HG02884 (cell line): Measurements from ENCODE around the gene ZBTB32.

Source experiments
- ATAC-seq: cut with Tn5 transposase; IDR thresholded peaks from one replicate; pipeline ENCODE4 v1.9.1; 2021; ENCODE audit warnings: mild to moderate bottlenecking, moderate library complexity; ENCODE audit not compliant: unreplicated experiment

The ZBTB32 gene

GRCh38 chr19:35695895-35696422 lies 8.4 kb upstream of the ZBTB32 start:
- ATAC-seq = no peak

GRCh38 chr19:35696835-35697234 lies 7.5 kb upstream of the ZBTB32 start:
- no peak for ATAC-seq

- ATAC-seq = peak; percentile 87
Measured at GRCh38 chr19:35702223-35703012, 1.9 kb upstream of the ZBTB32 start.

- no peak for ATAC-seq
Measured at GRCh38 chr19:35703343-35703742, 1.0 kb upstream of the ZBTB32 start.

GRCh38 chr19:35708391-35708790 lies 4.0 kb downstream of the ZBTB32 start:
- no peak for ATAC-seq

GRCh38 chr19:35710784-35711723 lies 6.7 kb downstream of the ZBTB32 start:
- ATAC-seq = no peak

- no peak for ATAC-seq
Measured at GRCh38 chr19:35712567-35713505, 8.5 kb downstream of the ZBTB32 start.

GRCh38 chr19:35713506-35713850 lies 9.1 kb downstream of the ZBTB32 start:
- no peak for ATAC-seq

GRCh38 chr19:35713904-35714495 lies 9.6 kb downstream of the ZBTB32 start:
- ATAC-seq = no peak

GRCh38 chr19:35714601-35715354 lies 10.4 kb downstream of the ZBTB32 start:
- ATAC-seq = no peak

GRCh38 chr19:35715355-35715809 lies 11.0 kb downstream of the ZBTB32 start:
- ATAC-seq = no peak

- ATAC-seq = no peak
Measured at GRCh38 chr19:35715981-35716800, 11.8 kb downstream of the ZBTB32 start.

- peak; percentile 67 for ATAC-seq
Measured at GRCh38 chr19:35716801-35717664, 12.7 kb downstream of the ZBTB32 start.

- no peak for ATAC-seq
Measured at GRCh38 chr19:35717665-35718344, 13.4 kb downstream of the ZBTB32 start, which contains the start of gene KMT2B. KMT2B (plus strand) TSS chr19:35718003; CDS start chr19:35718019, 16 bp downstream.

GRCh38 chr19:35718345-35719041 lies 14.1 kb downstream of the ZBTB32 start:
- ATAC-seq = no peak
